ENCODE data around the gene TMEM115.

TMEM115 gene

DNA sequence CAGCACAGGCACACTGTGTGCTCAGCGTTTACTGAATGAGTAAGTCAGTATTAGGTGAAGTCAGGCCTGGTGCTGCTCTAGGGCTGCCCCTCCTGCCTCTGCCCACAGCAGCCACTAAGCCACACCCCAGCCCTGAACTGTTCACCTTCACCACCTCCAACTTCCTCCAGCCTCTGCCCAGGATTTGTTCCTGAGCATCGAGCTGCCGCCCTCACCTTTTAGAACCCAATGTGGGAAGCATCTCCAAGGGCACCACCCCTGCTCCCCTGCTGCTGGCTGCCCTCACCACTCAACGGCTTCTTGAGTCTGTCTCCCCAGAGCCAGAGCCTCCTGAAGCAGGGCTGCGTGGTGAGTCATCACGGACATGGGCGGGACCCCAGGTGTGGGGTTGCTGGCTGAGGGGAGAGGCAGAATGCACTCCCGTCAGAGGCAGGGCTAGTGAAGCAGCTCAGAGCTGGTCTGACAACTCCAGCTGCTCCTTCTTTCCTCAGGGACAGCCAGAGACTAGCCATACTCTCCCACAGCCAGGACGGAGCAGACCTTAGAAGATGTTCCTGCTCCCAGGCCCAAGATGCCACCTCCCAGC lies 42.6 kb downstream of the TMEM115 start (continued):
- TF ChIP-seq ZNF426 (tag by site-specific recombination; IDR thresholded peaks at IDR 0.05) (no peak), ZNF776 (tag by site-specific recombination; IDR thresholded peaks at IDR 0.05; ENCODE audit: borderline replicate concordance) (no peak), HOXA7 (CRISPR knock-in tag; IDR thresholded peaks at IDR 0.05; ENCODE audit: borderline replicate concordance) (no peak), ZSCAN23 (tag by site-specific recombination; IDR thresholded peaks at IDR 0.05) (no peak), ZBTB20 (tag by site-specific recombination; IDR thresholded peaks at IDR 0.05) (peak; percentile 53; the same call in 1 of the 2 replicates), ZNF658 (tag by site-specific recombination; IDR thresholded peaks at IDR 0.05) (no peak), GLIS1 (tag by site-specific recombination; IDR thresholded peaks at IDR 0.05) (peak; percentile 68), ZNF16 (tag by site-specific recombination; IDR thresholded peaks at IDR 0.05; ENCODE audit: low read depth) (no peak), ZNF560 (tag by site-specific recombination; IDR thresholded peaks at IDR 0.05; ENCODE audit: borderline replicate concordance) (no peak), ZNF561 (tag by site-specific recombination; IDR thresholded peaks at IDR 0.05; ENCODE audit: borderline replicate concordance) (no peak), KLF16 (tag by site-specific recombination; IDR thresholded peaks at IDR 0.05) (no peak), ZNF571 (tag by site-specific recombination; IDR thresholded peaks at IDR 0.05) (no peak), ZNF114 (tag by site-specific recombination; IDR thresholded peaks at IDR 0.05) (no peak), ZNF121 (tag by site-specific recombination; IDR thresholded peaks at IDR 0.05) (no peak), ZNF423 (tag by site-specific recombination; IDR thresholded peaks at IDR 0.05) (no peak), ZNF211 (tag by site-specific recombination; IDR thresholded peaks at IDR 0.05; ENCODE audit: low read depth) (no peak), ZNF394 (tag by site-specific recombination; IDR thresholded peaks at IDR 0.05; ENCODE audit: borderline replicate concordance) (peak; percentile 93), WT1 (tag by site-specific recombination; IDR thresholded peaks at IDR 0.05) (no peak), ZNF549 (tag by site-specific recombination; IDR thresholded peaks at IDR 0.05) (no peak), GLI4 (tag by site-specific recombination; IDR thresholded peaks at IDR 0.05) (no peak), ZNF501 (tag by site-specific recombination; IDR thresholded peaks at IDR 0.05) (no peak), HOXC10 (CRISPR knock-in tag; IDR thresholded peaks at IDR 0.05) (no peak), SCRT1 (tag by site-specific recombination; IDR thresholded peaks at IDR 0.05; ENCODE audit: borderline replicate concordance) (no peak), MZF1 (tag by site-specific recombination; IDR thresholded peaks at IDR 0.05; ENCODE audit: borderline replicate concordance) (no peak), ZFP3 (tag by site-specific recombination; IDR thresholded peaks at IDR 0.05; ENCODE audit: low read depth) (no peak), ZNF175 (tag by site-specific recombination; IDR thresholded peaks at IDR 0.05) (no peak), ZBTB17 (tag by site-specific recombination; IDR thresholded peaks at IDR 0.05) (peak; percentile 76), ZNF302 (tag by site-specific recombination; IDR thresholded peaks at IDR 0.05; ENCODE audit: low read depth) (no peak), ZNF670 (tag by site-specific recombination; IDR thresholded peaks at IDR 0.05; ENCODE audit: low read depth) (no peak), GLIS2 (tag by site-specific recombination; IDR thresholded peaks at IDR 0.05) (peak; percentile 61; the same call in 1 of the 2 replicates), ZNF529 (tag by site-specific recombination; IDR thresholded peaks at IDR 0.05; ENCODE audit: insufficient replicate concordance) (no peak), ZNF626 (tag by site-specific recombination; IDR thresholded peaks at IDR 0.05) (no peak), ZIC2 (tag by site-specific recombination; IDR thresholded peaks at IDR 0.05) (no peak; the same call in 1 of the 2 replicates)
- TF ChIP-seq, protein P1, sequence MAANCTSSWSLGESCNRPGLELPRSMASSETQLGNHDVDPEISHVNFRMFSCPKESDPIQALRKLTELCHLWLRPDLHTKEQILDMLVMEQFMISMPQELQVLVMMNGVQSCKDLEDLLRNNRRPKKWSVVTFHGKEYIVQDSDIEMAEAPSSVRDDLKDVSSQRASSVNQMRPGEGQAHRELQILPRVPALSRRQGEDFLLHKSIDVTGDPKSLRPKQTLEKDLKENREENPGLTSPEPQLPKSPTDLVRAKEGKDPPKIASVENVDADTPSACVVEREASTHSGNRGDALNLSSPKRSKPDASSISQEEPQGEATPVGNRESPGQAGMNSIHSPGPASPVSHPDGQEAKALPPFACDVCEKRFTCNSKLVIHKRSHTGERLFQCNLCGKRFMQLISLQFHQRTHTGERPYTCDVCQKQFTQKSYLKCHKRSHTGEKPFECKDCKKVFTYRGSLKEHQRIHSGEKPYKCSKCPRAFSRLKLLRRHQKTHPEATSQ (tag by site-specific recombination; IDR thresholded peaks at IDR 0.05), result no peak
- TF ChIP-seq, protein P2, sequence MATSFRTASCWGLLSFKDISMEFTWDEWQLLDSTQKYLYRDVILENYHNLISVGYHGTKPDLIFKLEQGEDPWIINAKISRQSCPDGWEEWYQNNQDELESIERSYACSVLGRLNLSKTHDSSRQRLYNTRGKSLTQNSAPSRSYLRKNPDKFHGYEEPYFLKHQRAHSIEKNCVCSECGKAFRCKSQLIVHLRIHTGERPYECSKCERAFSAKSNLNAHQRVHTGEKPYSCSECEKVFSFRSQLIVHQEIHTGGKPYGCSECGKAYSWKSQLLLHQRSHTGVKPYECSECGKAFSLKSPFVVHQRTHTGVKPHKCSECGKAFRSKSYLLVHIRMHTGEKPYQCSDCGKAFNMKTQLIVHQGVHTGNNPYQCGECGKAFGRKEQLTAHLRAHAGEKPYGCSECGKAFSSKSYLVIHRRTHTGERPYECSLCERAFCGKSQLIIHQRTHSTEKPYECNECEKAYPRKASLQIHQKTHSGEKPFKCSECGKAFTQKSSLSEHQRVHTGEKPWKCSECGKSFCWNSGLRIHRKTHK (tag by site-specific recombination; IDR thresholded peaks at IDR 0.05), result no peak
- TF ChIP-seq, protein P3, sequence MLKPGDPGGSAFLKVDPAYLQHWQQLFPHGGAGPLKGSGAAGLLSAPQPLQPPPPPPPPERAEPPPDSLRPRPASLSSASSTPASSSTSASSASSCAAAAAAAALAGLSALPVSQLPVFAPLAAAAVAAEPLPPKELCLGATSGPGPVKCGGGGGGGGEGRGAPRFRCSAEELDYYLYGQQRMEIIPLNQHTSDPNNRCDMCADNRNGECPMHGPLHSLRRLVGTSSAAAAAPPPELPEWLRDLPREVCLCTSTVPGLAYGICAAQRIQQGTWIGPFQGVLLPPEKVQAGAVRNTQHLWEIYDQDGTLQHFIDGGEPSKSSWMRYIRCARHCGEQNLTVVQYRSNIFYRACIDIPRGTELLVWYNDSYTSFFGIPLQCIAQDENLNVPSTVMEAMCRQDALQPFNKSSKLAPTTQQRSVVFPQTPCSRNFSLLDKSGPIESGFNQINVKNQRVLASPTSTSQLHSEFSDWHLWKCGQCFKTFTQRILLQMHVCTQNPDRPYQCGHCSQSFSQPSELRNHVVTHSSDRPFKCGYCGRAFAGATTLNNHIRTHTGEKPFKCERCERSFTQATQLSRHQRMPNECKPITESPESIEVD (tag by site-specific recombination; IDR thresholded peaks at IDR 0.05), result no peak

Measured in HEK293 (cell line).